ENCODE measurements around the gene FANCC. TPM values are rescaled to one million over a fixed set of nuclear protein-coding genes. Genes with fewer than 3 reads are reported as not detected.
"Not testable (repeated sequence)": the region's sequence is repeated elsewhere in the genome, so short reads cannot be mapped to it uniquely, and the experiment has no call there.

Gene FANCC
- total RNA-seq, 4 donors from 2014 or later, result 7.7 to 27.8 (median 9.0) TPM

- TF ChIP-seq EP300 (IDR thresholded peaks at IDR 0.05) (no peak), POLR2A (IDR thresholded peaks at IDR 0.05) (no peak)
- no peaks in the 10 kb centered on the region for H3K9me3 ChIP-seq
- no peaks in the 10 kb centered on the region for H3K4me1 ChIP-seq
- no peak for DNase-seq (ENCODE audit: low spot score in 2 of 2)
- 92% methylated on average over 4 of the region's 4 CpGs for WGBS
- H3K36me3 ChIP-seq, result no peaks in the 10 kb centered on the region
- no peak overlapping the region for H3K4me3 ChIP-seq
- H3K27ac ChIP-seq, result no peak overlapping the region
- no peaks in the 10 kb centered on the region for H3K27me3 ChIP-seq
Observed at GRCh38 chr9:95273369-95274022, 44.0 kb downstream of the FANCC start.

- TF ChIP-seq POLR2A (IDR thresholded peaks at IDR 0.05) (no peak), EP300 (IDR thresholded peaks at IDR 0.05) (no peak), POLR2AphosphoS5 (IDR thresholded peaks at IDR 0.05) (no peak)
Observed at GRCh38 chr9:95272830-95273229, 44.7 kb downstream of the FANCC start.

GRCh38 chr9:95270790-95271189 is 46.7 kb downstream of the FANCC start:
- WGBS, result 76% methylated on average over 4 of the region's 4 CpGs
- DNase-seq (ENCODE audit: low spot score in 2 of 2), result no peak
- H3K27ac ChIP-seq, result no peak overlapping the region

More at GRCh38 chr9:95272830-95273229, 44.7 kb downstream of the FANCC start:
- Histone ChIP-seq H3K9me3 (no peaks in the 10 kb centered on the region), H3K4me3 (no peak overlapping the region), H3K27me3 (no peaks in the 10 kb centered on the region), H3K4me1 (no peaks in the 10 kb centered on the region), H3K27ac (no peak overlapping the region), H3K36me3 (no peaks in the 10 kb centered on the region)
- no peak for DNase-seq (ENCODE audit: low spot score in 2 of 2)
- WGBS, result 92% methylated on average over 8 of the region's 8 CpGs

GRCh38 chr9:95269803-95270773 is 47.4 kb downstream of the FANCC start:
- not testable (repeated sequence) for DNase-seq (ENCODE audit: low spot score in 2 of 2); H3K27ac ChIP-seq; H3K9me3 ChIP-seq; H3K27me3 ChIP-seq; H3K36me3 ChIP-seq; H3K4me1 ChIP-seq; H3K4me3 ChIP-seq
- WGBS, result 77% methylated on average over 18 of the region's 18 CpGs

More at GRCh38 chr9:95270790-95271189, 46.7 kb downstream of the FANCC start:
- H3K27me3 ChIP-seq, result no peaks in the 10 kb centered on the region
- H3K36me3 ChIP-seq, result no peaks in the 10 kb centered on the region
- no peaks in the 10 kb centered on the region for H3K9me3 ChIP-seq
- no peaks in the 10 kb centered on the region for H3K4me1 ChIP-seq
- H3K4me3 ChIP-seq, result no peak overlapping the region
- TF ChIP-seq CTCF (IDR thresholded peaks at IDR 0.05) (no peak), EP300 (IDR thresholded peaks at IDR 0.05) (no peak), POLR2AphosphoS5 (IDR thresholded peaks at IDR 0.05) (no peak), POLR2A (IDR thresholded peaks at IDR 0.05) (no peak)

GRCh38 chr9:95268681-95269080 is 48.8 kb downstream of the FANCC start:
- WGBS, result 47% methylated on average over 2 of the region's 2 CpGs

GRCh38 chr9:95266649-95267048 is 50.9 kb downstream of the FANCC start:
- no peak for TF ChIP-seq POLR2A (IDR thresholded peaks at IDR 0.05)
- TF ChIP-seq CTCF (IDR thresholded peaks at IDR 0.05), result no peak
- TF ChIP-seq POLR2AphosphoS5 (IDR thresholded peaks at IDR 0.05), result no peak
- TF ChIP-seq EP300 (IDR thresholded peaks at IDR 0.05), result no peak
- H3K27me3 ChIP-seq, result no peaks in the 10 kb centered on the region

More at GRCh38 chr9:95268681-95269080, 48.8 kb downstream of the FANCC start:
- Histone ChIP-seq H3K27me3 (no peaks in the 10 kb centered on the region), H3K27ac (no peak overlapping the region), H3K4me1 (no peaks in the 10 kb centered on the region), H3K36me3 (no peaks in the 10 kb centered on the region), H3K9me3 (no peaks in the 10 kb centered on the region), H3K4me3 (no peak overlapping the region)
- no peak for DNase-seq (ENCODE audit: low spot score in 2 of 2)
- TF ChIP-seq EP300 (IDR thresholded peaks at IDR 0.05) (no peak), POLR2AphosphoS5 (IDR thresholded peaks at IDR 0.05) (no peak), CTCF (IDR thresholded peaks at IDR 0.05) (no peak), POLR2A (IDR thresholded peaks at IDR 0.05) (no peak)

More at GRCh38 chr9:95266649-95267048, 50.9 kb downstream of the FANCC start:
- Histone ChIP-seq H3K27ac (no peak overlapping the region), H3K9me3 (no peaks in the 10 kb centered on the region), H3K4me3 (no peak overlapping the region), H3K4me1 (no peaks in the 10 kb centered on the region), H3K36me3 (no peaks in the 10 kb centered on the region)
- 87% methylated on average over 5 of the region's 5 CpGs for WGBS
- no peak for DNase-seq (ENCODE audit: low spot score in 2 of 2)
